ENCODE data around the gene CFAP100. TPM values are rescaled to one million over a fixed set of nuclear protein-coding genes. Genes with fewer than 3 reads are reported as not detected.
A peak's percentile ranks its signal among the peaks of the same experiment; 100 is the strongest.

CFAP100 gene
- total RNA-seq, 1 donor from 2014 or later: not detected

- Mint-ChIP-seq H3K9me3 (ENCODE audit: unreplicated experiment) (no peaks in the 10 kb centered on the region), H3K27ac (ENCODE audit: unreplicated experiment) (no peak overlapping the region), H3K36me3 (ENCODE audit: low read depth, unreplicated experiment) (peaks cover 12% of the 10 kb centered on the region), H3K4me1 (ENCODE audit: unreplicated experiment) (no peaks in the 10 kb centered on the region), H3K4me3 (ENCODE audit: unreplicated experiment) (no peak overlapping the region), H3K27me3 (ENCODE audit: unreplicated experiment) (peaks cover 4% of the 10 kb centered on the region)
- DNase-seq (ENCODE audit: low spot score): no peak
- TF ChIP-seq CTCF (IDR thresholded peaks at IDR 0.05; ENCODE audit: unreplicated experiment): no peak
Measured at GRCh38 chr3:126439346-126439967, 44.7 kb downstream of the CFAP100 start.

GRCh38 chr3:126439968-126440708, 45.4 kb downstream of the CFAP100 start:
- Mint-ChIP-seq H3K27me3 (ENCODE audit: unreplicated experiment) (peaks cover 4% of the 10 kb centered on the region), H3K4me3 (ENCODE audit: unreplicated experiment) (no peak overlapping the region), H3K36me3 (ENCODE audit: low read depth, unreplicated experiment) (peaks cover 12% of the 10 kb centered on the region), H3K9me3 (ENCODE audit: unreplicated experiment) (no peaks in the 10 kb centered on the region), H3K4me1 (ENCODE audit: unreplicated experiment) (peaks cover 2% of the 10 kb centered on the region), H3K27ac (ENCODE audit: unreplicated experiment) (peak overlapping the region; percentile 24)
- no peak for TF ChIP-seq CTCF (IDR thresholded peaks at IDR 0.05; ENCODE audit: unreplicated experiment)
- no peak for DNase-seq (ENCODE audit: low spot score)

GRCh38 chr3:126440709-126440995, 45.9 kb downstream of the CFAP100 start:
- Mint-ChIP-seq H3K27me3 (ENCODE audit: unreplicated experiment) (peaks cover 4% of the 10 kb centered on the region), H3K4me3 (ENCODE audit: unreplicated experiment) (no peak overlapping the region), H3K4me1 (ENCODE audit: unreplicated experiment) (peaks cover 8% of the 10 kb centered on the region), H3K27ac (ENCODE audit: unreplicated experiment) (no peak overlapping the region), H3K9me3 (ENCODE audit: unreplicated experiment) (no peaks in the 10 kb centered on the region), H3K36me3 (ENCODE audit: low read depth, unreplicated experiment) (peaks cover 12% of the 10 kb centered on the region)
- no peak for DNase-seq (ENCODE audit: low spot score)
- TF ChIP-seq CTCF (IDR thresholded peaks at IDR 0.05; ENCODE audit: unreplicated experiment): no peak

GRCh38 chr3:126441256-126441880, 46.7 kb downstream of the CFAP100 start:
- no peaks in the 10 kb centered on the region for H3K9me3 Mint-ChIP-seq (ENCODE audit: unreplicated experiment)
- H3K4me3 Mint-ChIP-seq (ENCODE audit: unreplicated experiment): no peak overlapping the region
- H3K4me1 Mint-ChIP-seq (ENCODE audit: unreplicated experiment): peaks cover 12% of the 10 kb centered on the region
- DNase-seq (ENCODE audit: low spot score): no peak
- TF ChIP-seq CTCF (IDR thresholded peaks at IDR 0.05; ENCODE audit: unreplicated experiment): no peak
- H3K27ac Mint-ChIP-seq (ENCODE audit: unreplicated experiment): no peak overlapping the region
- peaks cover 4% of the 10 kb centered on the region for H3K27me3 Mint-ChIP-seq (ENCODE audit: unreplicated experiment)
- H3K36me3 Mint-ChIP-seq (ENCODE audit: low read depth, unreplicated experiment): peaks cover 12% of the 10 kb centered on the region

All from endothelial cell (in vitro differentiated cells).